OCI-LY7 (cell line): Measurements from ENCODE around the gene NUDT3. TPM values are rescaled to one million over a fixed set of nuclear protein-coding genes. Genes with fewer than 3 reads are reported as not detected.

ENCODE experiments used
- BruUV-seq: library from RNA; stranded (reverse); fragments of 400-500 nt; replicated peaks from 2 replicates; lab custom pipeline; 2021; lab: Mats Ljungman, UMichigan
- CTCF ChIA-PET: fragments of 300-600 bp; sonication (Branson Sonifier 250); formaldehyde crosslinking; loops from one replicate; lab custom pipeline; 2022; ENCODE audit warnings: antibody characterized with exemption; ENCODE audit not compliant: unreplicated experiment; lab: Charles Lee
- POLR2A ChIA-PET: fragments of 300-600 bp; sonication (Branson Sonifier 250); formaldehyde crosslinking; loops from one replicate; lab custom pipeline; 2022; ENCODE audit warnings: antibody characterized with exemption; lab: Charles Lee
- DNase-seq: peaks from one replicate; pipeline ENCODE4 v3.0.0-alpha.2; 2015; ENCODE audit warnings: low spot score
- H2AFZ ChIP-seq: fragments of 200-600 bp; sonication (generic), shearing (Covaris generic); 2 replicates; pipeline ENCODE4 v1.6.1; 2014; ENCODE audit warnings: mild to moderate bottlenecking, antibody characterized with exemption, low read length, moderate library complexity
- H3K27ac ChIP-seq: fragments of 200-600 bp; sonication (generic); 2 replicates; pipeline ENCODE4 v1.5.1; 2014; ENCODE audit warnings: mixed run types, low read depth, mild to moderate bottlenecking, moderate library complexity, low read length, inconsistent platforms; ENCODE audit not compliant: poor library complexity, severe bottlenecking
- H3K36me3 ChIP-seq: fragments of 200-600 bp; sonication (generic); 2 replicates; pipeline ENCODE4 v1.6.1; 2014; ENCODE audit warnings: mild to moderate bottlenecking, antibody characterized with exemption, low read length, moderate library complexity, mixed read lengths; ENCODE audit not compliant: insufficient read depth
- H3K4me1 ChIP-seq: fragments of 200-600 bp; sonication (generic); 2 replicates; pipeline ENCODE4 v1.5.1; 2014; ENCODE audit warnings: mild to moderate bottlenecking, low read length; ENCODE audit not compliant: insufficient read depth, poor library complexity, severe bottlenecking
- H3K4me2 ChIP-seq: fragments of 200-600 bp; sonication (generic); 2 replicates; pipeline ENCODE4 v1.6.1; 2014; ENCODE audit warnings: mild to moderate bottlenecking, low read length
- H3K4me3 ChIP-seq: fragments of 200-600 bp; sonication (generic); 2 replicates; pipeline ENCODE4 v1.5.1; 2014; ENCODE audit warnings: mild to moderate bottlenecking, low read depth, low read length; ENCODE audit not compliant: poor library complexity, severe bottlenecking
- H3K79me2 ChIP-seq: fragments of 200-600 bp; sonication (generic); 2 replicates; pipeline ENCODE4 v1.6.1; 2016; ENCODE audit warnings: low read depth, mild to moderate bottlenecking, low read length, moderate library complexity, mixed read lengths; ENCODE audit not compliant: insufficient read depth
- H3K9me2 ChIP-seq: fragments of 200-600 bp; sonication (generic); 2 replicates; pipeline ENCODE4 v1.6.1; 2016; ENCODE audit warnings: mild to moderate bottlenecking, low read length, mixed read lengths; ENCODE audit not compliant: insufficient read depth
- H3K9me3 ChIP-seq: fragments of 200-600 bp; sonication (generic); 2 replicates; pipeline ENCODE4 v1.6.1; 2014; ENCODE audit warnings: mild to moderate bottlenecking, mixed run types, low read length, mixed read lengths
- H4K20me1 ChIP-seq: fragments of 200-600 bp; sonication (generic); 2 replicates; pipeline ENCODE4 v1.6.1; 2014; ENCODE audit warnings: mild to moderate bottlenecking, antibody characterized with exemption, low read length, moderate library complexity, mixed read lengths; ENCODE audit not compliant: insufficient read depth
- EZH2phosphoT487 ChIP-seq: fragments of 200-600 bp; sonication (generic); IDR thresholded peaks from 2 replicates; pipeline ENCODE4 v1.6.1; 2018; ENCODE audit warnings: low read depth, borderline replicate concordance, mild to moderate bottlenecking, mixed run types, antibody characterized with exemption, low read length, moderate library complexity, mixed read lengths
- intact Hi-C: fragments of 100-400 bp; cut with micrococcal nuclease; formaldehyde crosslinking; loops from one replicate; pipeline ENCODE4 v1.10.0; 2022; ENCODE audit not compliant: unreplicated experiment
- total RNA-seq, 2 experiments: library from RNA; depleted of rRNA in 1 of 2; stranded (reverse); fragments of >200 nt in 1 of 2; shearing (Covaris generic) in 1 of 2; gene quantifications; 2 replicates each; pipeline ENCODE4 v1.2.3, GENCODE V29; 2014 to 2022
- TF ChIP-seq, protein P1 (sequence below): fragments of 200-600 bp; sonication (generic); conservative IDR thresholded peaks from 2 replicates; pipeline ENCODE4 v1.5.1; 2014; ENCODE audit warnings: mild to moderate bottlenecking, antibody characterized with exemption, low read length, moderate library complexity, mixed read lengths

The NUDT3 gene
- total RNA-seq, 2 experiments from 2014 or later = 30.7 to 43.0 TPM

DNA sequence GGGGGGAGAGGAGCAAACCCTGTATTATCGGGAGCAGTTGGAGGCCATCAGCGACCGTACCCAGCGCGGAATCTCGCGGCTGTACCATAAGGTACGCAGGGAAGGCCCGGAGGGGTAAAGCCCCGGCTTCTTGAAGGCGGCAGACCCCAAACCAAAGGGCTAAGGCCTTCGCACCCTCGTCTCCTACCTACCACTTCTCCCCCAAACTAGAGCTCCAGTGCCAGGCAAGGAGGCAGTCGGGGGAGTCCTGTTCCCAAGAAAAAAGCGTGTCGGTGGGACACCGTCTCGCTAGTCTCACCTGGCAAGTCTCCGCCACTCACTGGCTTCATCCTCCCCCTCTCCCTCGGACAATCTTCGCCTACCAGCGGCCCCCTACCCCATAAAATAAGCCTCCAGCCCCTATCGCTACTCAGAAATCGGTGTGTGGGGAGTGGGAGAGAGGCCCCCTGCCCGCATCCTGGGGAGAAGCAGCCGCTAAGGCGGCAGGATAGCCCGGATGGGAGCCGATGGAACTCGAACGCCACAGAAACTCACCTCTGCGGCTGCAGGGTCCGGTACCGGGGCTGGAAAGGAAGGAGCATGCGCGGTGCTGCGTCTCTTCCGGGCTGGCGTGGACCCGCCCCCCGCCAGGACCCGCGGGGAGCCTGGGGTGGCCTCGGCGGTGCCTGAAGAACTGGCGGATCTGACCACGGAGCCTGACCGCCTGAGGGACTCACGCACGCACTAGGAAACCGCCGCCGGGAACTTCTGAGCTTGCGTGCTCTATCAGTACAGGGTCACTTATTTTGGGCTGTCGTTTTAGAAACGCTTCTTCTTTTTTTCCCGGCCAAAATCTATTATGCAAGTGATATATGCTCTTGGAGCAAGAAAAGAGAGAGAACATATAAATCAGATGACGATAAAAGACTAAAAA lies 33.3 kb upstream of the NUDT3 start, which contains the start of gene RPS10:
Gene RPS10, minus strand, starts transcription at position 572 of the 913 bp plus-strand sequence. CDS start 848 bp downstream, outside the sequence.
- peaks cover 8% of the 10 kb centered on the region; the same call in 1 of the 2 replicates for H3K9me3 ChIP-seq
- no TSS peak for BruUV-seq
- H3K4me1 ChIP-seq = peaks cover 21% of the 10 kb centered on the region
- peak; percentile 93 for DNase-seq
- peak within 1 kb of the TSS; percentile 91 for H2AFZ ChIP-seq
- no peaks in the 10 kb centered on the region for H3K9me2 ChIP-seq
- H4K20me1 ChIP-seq = peaks cover 13% of the 10 kb centered on the region; the same call in 1 of the 2 replicates
- TF ChIP-seq, protein P1, sequence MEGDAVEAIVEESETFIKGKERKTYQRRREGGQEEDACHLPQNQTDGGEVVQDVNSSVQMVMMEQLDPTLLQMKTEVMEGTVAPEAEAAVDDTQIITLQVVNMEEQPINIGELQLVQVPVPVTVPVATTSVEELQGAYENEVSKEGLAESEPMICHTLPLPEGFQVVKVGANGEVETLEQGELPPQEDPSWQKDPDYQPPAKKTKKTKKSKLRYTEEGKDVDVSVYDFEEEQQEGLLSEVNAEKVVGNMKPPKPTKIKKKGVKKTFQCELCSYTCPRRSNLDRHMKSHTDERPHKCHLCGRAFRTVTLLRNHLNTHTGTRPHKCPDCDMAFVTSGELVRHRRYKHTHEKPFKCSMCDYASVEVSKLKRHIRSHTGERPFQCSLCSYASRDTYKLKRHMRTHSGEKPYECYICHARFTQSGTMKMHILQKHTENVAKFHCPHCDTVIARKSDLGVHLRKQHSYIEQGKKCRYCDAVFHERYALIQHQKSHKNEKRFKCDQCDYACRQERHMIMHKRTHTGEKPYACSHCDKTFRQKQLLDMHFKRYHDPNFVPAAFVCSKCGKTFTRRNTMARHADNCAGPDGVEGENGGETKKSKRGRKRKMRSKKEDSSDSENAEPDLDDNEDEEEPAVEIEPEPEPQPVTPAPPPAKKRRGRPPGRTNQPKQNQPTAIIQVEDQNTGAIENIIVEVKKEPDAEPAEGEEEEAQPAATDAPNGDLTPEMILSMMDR = no peak
- TF ChIP-seq EZH2phosphoT487 = no peak
- peaks cover 51% of the 10 kb centered on the region for H3K79me2 ChIP-seq
- H3K36me3 ChIP-seq = peaks cover 48% of the 10 kb centered on the region
- H3K4me2 ChIP-seq = peak within 1 kb of the TSS; percentile 65
- H3K4me3 ChIP-seq = peak within 1 kb of the TSS; percentile 97
- intact Hi-C loops = loop anchor here (1.0 kb wide), 1 partner anchor 176 kb away; the partner anchor contains the start of gene SMIM29
- peak within 1 kb of the TSS; percentile 70 for H3K27ac ChIP-seq
- POLR2A ChIA-PET = interaction anchor here (0.7 to 2.1 kb wide), 5 partner anchors 10 to 676 kb away, joined by 3 to 14 read pairs (median 5); partner anchors contain the start of gene HMGA1
- CTCF ChIA-PET = no interaction called here

- H3K36me3 ChIP-seq = peaks cover 55% of the 10 kb centered on the region
Observed at GRCh38 chr6:34425132-34425497, 32.6 kb upstream of the NUDT3 start.

More at GRCh38 chr6:34425132-34425497, 32.6 kb upstream of the NUDT3 start:
- intact Hi-C loops = no loop called here
- H3K9me3 ChIP-seq = peaks cover 3% of the 10 kb centered on the region; the same call in 1 of the 2 replicates
- TSS peak; percentile 74 for BruUV-seq
- peak overlapping the region; percentile 97 for H3K4me3 ChIP-seq
- peaks cover 52% of the 10 kb centered on the region for H3K79me2 ChIP-seq
- TF ChIP-seq, protein P1 = no peak
- no peak for TF ChIP-seq EZH2phosphoT487
- peak overlapping the region; percentile 65 for H3K4me2 ChIP-seq
- peaks cover 13% of the 10 kb centered on the region; the same call in 1 of the 2 replicates for H4K20me1 ChIP-seq
- DNase-seq = peak; percentile 23
- H2AFZ ChIP-seq = no peak overlapping the region
- no peaks in the 10 kb centered on the region for H3K9me2 ChIP-seq
- peak overlapping the region; percentile 70 for H3K27ac ChIP-seq
- H3K4me1 ChIP-seq = peaks cover 21% of the 10 kb centered on the region
- POLR2A ChIA-PET = interaction anchor here (1.9 to 2.1 kb wide), 2 partner anchors 10 to 188 kb away, joined by 6 to 14 read pairs; partner anchors contain the start of gene HMGA1
- CTCF ChIA-PET = interaction anchor here (0.6 kb wide), 1 partner anchor 178 kb away, joined by 4 read pairs; no protein-coding TSS in a partner anchor
